ENCODE results near the gene ENPP6. TPM values are rescaled to one million over a fixed set of nuclear protein-coding genes. Genes with fewer than 3 reads are reported as not detected.

The ENPP6 gene
- total and polyA plus RNA-seq, 2 donors (not counting 1 experiment from before 2014, with no cell fraction given) = 0.01 TPM; not detected in 1

- Mint-ChIP-seq H3K4me1 (no peaks in the 10 kb centered on the region), H3K4me3 (no peak overlapping the region), H3K9me3 (ENCODE audit: insufficient read depth) (no peaks in the 10 kb centered on the region), H3K27me3 (peaks cover 26% of the 10 kb centered on the region), H3K27ac (no peak overlapping the region)
- no peak overlapping the region for H2AFZ ChIP-seq (ENCODE audit: insufficient read depth, low read depth, low read length, poor library complexity, severe bottlenecking)
- no peak overlapping the region for H3K9ac ChIP-seq (ENCODE audit: low read length)
- H3K4me1 ChIP-seq (ENCODE audit: control insufficient read depth in 2 of 2, insufficient read depth in 2 of 2, low read length in 2 of 2) = no peaks in the 10 kb centered on the region
- no peaks in the 10 kb centered on the region for H4K20me1 ChIP-seq (ENCODE audit: control insufficient read depth, insufficient read depth, low read length, poor library complexity, severe bottlenecking)
- H3K9me3 ChIP-seq (ENCODE audit: control extremely low read depth in 1 of 3, control insufficient read depth in 2 of 3, insufficient read depth in 1 of 3, low read length in 2 of 3) = no peaks in the 10 kb centered on the region
- H3K27ac ChIP-seq (ENCODE audit: low read length in 2 of 2) = no peak overlapping the region
- H3K79me2 ChIP-seq (ENCODE audit: control insufficient read depth, insufficient read depth, low read length) = no peaks in the 10 kb centered on the region
- ATAC-seq (ENCODE audit: low read depth) (no peak), DNase-seq (no peak)
- WGBS (ENCODE audit: insufficient coverage) = 100% methylated on average over 2 of the region's 4 CpGs
- TF ChIP-seq EZH2 (IDR thresholded peaks at IDR 0.05; ENCODE audit: borderline replicate concordance, insufficient read depth, low read depth, low read length, poor library complexity, severe bottlenecking) (no peak), CTCF (IDR thresholded peaks at IDR 0.05) (no peak)
- H3K36me3 ChIP-seq (replicated peaks in 1 of 2; ENCODE audit: control extremely low read depth in 1 of 2, control insufficient read depth in 1 of 2, extremely low read depth in 1 of 2, insufficient read depth in 2 of 2, low read length in 1 of 2) = no peaks in the 10 kb centered on the region
- no peaks in the 10 kb centered on the region for H3K27me3 ChIP-seq (replicated peaks in 1 of 4; ENCODE audit: control extremely low read depth in 1 of 4, control insufficient read depth in 3 of 4, insufficient read depth in 4 of 4, low read length in 3 of 4)
- H3K4me2 ChIP-seq (replicated peaks; ENCODE audit: low read depth, low read length, poor library complexity, severe bottlenecking) = no peak overlapping the region
- ChIA-PET POLR2A (no interaction called here), CTCF (no interaction called here)
- intact Hi-C loops (cut with micrococcal nuclease) = no loop called here
- no peak overlapping the region for H3K4me3 ChIP-seq (ENCODE audit: control extremely low read depth in 1 of 5, extremely low read depth in 1 of 5, insufficient read depth in 1 of 5, low read depth in 2 of 5, low read length in 4 of 5)
Measured at GRCh38 chr4:184148738-184149637, 68.7 kb downstream of the ENPP6 start.
